Fibroblast of lung (primary cell): ENCODE measurements around the gene FBXO39.
"Not testable (repeated sequence)": the region's sequence is repeated elsewhere in the genome, so short reads cannot be mapped to it uniquely, and the experiment has no call there.

Source experiments
- EZH2 ChIP-seq: IDR thresholded peaks from 2 replicates; pipeline ENCODE4 v1.5.1; 2012; ENCODE audit warnings: low read length, control low read depth, mild to moderate bottlenecking; ENCODE audit errors: missing control alignments
- TF ChIP-seq, protein P1 (sequence below), 2 donors: IDR thresholded peaks in 1 of 2; conservative IDR thresholded peaks in 1 of 2; 1 replicate in 1 of 2; 2 replicates in 1 of 2; pipeline ENCODE4 v1.5.1; 2011 to 2012; ENCODE audit warnings: low read length in 2 of 2, control low read depth in 1 of 2, inconsistent platforms in 1 of 2, low read depth in 1 of 2, mild to moderate bottlenecking in 1 of 2

GRCh38 chr17:6816368-6816767, 40.4 kb downstream of the FBXO39 start:
- TF ChIP-seq, protein P1, sequence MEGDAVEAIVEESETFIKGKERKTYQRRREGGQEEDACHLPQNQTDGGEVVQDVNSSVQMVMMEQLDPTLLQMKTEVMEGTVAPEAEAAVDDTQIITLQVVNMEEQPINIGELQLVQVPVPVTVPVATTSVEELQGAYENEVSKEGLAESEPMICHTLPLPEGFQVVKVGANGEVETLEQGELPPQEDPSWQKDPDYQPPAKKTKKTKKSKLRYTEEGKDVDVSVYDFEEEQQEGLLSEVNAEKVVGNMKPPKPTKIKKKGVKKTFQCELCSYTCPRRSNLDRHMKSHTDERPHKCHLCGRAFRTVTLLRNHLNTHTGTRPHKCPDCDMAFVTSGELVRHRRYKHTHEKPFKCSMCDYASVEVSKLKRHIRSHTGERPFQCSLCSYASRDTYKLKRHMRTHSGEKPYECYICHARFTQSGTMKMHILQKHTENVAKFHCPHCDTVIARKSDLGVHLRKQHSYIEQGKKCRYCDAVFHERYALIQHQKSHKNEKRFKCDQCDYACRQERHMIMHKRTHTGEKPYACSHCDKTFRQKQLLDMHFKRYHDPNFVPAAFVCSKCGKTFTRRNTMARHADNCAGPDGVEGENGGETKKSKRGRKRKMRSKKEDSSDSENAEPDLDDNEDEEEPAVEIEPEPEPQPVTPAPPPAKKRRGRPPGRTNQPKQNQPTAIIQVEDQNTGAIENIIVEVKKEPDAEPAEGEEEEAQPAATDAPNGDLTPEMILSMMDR (conservative IDR thresholded peaks at IDR 0.05 in 1 of 2, IDR thresholded peaks at IDR 0.05 in 1 of 2; ENCODE audit: low read depth in 1 of 2, low read length in 2 of 2) = not testable (repeated sequence)
- TF ChIP-seq EZH2 = not testable (repeated sequence)
